ENCODE measurements around the gene MPEG1.

MPEG1 gene

DNA sequence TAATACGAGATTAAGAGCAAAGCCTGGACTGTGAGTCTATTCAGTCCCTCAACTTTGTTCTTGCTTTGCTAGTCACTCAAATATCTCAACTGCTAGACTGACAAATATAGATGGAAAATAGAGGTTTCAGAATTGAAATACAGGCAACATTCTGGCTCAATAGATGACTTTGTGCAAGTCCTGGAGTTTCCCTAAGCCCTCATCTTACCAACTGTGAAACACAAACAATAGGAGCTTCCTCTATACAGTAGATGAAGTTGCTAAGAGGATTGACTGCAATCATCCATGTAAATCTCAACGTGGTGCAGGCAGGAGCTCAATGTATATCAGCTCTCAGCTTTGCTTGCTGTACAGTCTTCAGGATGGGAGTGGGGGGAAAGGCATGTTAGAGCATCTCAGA lies 6.2 kb upstream of the MPEG1 start:
- no peak for DNase-seq (ENCODE audit: low read depth in 2 of 2)

DNA sequence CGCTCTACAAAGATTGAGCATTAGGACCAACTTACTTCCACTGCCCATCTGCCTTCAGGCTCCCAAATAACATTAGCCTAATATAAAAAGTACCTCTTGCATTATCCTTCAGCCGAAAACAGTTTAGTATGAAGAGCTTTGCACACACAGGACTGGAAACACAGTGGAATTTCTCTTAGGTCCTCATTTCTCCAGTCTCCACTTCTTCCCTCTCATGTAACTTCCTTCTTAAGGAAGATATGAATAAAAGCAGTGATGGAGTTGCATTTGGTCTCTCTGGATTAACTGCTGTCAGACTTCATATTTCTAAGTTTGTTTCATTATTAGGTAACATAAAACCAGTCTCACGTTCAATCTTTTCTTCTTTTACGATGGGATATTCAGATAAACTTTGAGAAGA lies 5.6 kb upstream of the MPEG1 start:
- no peak for DNase-seq (ENCODE audit: low read depth in 2 of 2)

DNA sequence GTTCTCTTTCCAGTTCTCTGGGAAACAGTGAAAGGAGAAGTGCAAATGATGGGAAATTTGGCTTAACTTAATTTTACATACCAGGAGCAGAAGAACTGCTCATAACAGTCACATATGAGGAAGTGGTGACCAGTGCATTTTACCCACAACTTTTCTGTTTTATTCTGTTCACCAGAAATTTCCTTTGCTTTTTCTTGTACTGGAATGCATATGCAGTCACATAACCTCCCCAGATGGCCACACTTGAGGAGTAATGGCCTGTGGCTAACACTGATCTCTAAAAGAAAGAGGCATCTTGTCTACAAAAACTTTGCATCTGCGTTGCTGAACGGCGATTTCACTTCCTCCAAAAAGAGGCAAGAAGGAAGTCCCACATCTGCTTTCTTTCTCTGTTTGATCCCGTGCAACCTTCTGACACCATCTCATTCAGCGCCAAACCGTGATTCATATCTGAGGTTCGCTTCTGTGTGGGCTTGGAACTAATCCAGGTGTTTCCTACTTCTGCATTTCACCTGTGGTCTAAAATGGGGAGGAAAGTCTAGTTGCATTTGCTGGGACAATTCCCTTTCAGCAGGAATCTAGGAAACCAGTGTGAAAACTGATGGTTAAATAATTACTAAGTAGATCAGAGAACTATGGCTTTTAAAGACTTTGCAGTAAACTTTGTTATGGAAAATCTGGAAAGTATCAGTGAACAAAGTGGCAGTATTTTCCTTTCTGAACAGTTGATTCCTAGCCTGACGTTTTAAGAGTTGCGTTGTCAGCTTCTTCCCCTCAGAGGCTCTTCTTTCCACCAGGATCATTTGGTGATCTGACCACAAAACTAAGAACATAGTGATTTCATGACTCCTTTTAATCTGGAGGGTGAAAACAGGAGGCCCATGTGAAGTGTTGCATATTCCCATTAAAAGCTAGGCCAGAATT lies 4.2 kb upstream of the MPEG1 start:
- no peak for DNase-seq (ENCODE audit: low read depth in 2 of 2)

DNA sequence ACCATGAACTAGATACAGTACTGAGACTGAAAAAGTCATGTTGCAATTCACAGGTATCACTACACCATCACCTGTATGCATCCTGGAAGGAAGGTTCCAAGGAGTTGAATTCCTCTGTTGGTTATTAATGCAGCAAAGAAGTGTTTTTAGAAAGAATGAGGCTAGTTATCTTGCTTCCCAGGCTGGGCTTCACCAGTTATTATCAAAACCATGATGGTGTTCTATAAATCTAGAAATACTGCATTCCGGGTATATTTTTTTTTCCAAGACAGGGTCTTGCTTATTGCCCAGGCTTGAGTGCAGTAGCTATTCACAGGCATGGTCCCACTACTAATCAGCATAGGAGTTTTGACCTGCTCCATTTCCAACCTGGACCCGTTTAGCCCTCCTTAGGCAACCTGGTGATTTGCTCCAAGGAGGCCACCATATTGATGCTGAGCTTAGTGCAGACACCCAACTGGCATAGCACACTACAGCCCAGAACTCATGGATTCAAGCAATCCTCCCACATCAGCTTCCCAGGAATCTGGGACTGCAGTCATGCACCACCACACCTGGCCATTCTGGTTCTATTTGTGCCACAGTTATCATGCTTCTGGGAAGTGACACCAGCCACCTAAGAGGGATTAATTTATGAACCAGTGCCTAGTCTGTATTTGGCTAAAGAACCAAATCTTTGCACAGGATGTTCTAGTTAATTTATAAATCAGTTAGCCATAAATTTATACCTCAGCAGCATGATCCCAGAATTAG lies 1.6 kb upstream of the MPEG1 start:
- DNase-seq (ENCODE audit: low read depth in 2 of 2) = no peak

DNA sequence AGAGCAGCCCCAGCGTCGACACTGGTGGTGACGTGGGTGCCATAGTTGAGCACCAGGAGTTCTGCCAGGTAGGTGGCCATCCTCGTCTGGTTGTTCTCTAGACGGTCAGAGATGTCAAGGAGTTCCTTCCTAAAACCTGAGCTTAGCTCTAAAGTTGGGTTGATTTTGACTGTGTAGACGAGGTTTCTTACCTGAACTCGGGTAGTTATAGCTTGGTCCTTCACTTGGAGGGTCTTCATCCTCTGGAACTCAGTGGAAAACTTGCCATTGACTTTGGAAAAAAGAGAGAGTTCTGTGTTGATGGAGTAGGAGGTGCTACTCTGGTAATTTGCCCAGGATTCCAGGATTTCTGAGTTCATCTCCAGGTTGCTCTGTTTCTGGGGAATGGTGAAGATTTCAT lies 505 bp downstream of the MPEG1 start:
- no peak for DNase-seq (ENCODE audit: low read depth in 2 of 2)

DNA sequence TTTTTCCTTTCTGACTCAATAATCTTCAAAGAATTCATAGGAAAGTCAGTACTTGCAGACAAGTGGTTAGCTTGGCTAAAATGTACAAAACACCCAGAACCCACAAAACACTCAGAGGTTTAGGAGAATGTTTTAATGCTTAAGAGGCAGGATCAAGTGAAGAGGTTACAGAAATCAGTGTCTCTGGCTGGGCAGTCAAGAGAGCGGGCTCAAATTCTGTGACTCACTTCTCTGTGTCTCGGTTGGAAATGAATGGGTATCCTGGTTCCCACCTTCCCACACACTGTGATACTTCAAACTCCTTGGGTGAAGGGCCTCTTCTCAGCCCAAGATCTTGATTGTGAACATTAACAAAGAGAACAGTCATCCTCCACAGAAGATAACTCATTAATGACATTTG lies 3.8 kb downstream of the MPEG1 start:
- no peak for DNase-seq (ENCODE audit: low read depth in 2 of 2)

DNA sequence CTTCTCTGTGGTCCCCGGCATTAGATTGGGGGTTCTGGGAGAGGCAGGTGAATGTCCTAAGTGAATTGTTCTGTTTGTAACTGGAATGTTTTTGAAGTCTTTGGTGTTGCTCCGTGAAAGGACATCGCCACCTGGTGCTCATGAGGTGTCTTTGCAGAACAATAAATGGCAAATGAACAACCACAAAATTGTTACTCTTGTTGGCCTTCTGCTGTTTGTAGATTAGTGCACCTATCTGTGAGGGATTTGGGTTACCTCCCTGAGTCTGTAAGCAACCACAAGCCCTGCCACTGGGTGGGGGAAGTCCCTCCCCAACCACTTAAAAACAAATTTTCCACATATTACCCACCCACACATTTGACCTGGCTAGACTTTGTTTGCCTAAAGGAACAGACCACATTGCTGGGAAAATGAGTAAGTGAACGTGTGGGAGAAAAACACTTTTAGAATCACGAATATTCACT lies 4.7 kb downstream of the MPEG1 start:
- DNase-seq (ENCODE audit: low read depth in 2 of 2) = peak in 1 of 2 experiments; percentile 39

DNA sequence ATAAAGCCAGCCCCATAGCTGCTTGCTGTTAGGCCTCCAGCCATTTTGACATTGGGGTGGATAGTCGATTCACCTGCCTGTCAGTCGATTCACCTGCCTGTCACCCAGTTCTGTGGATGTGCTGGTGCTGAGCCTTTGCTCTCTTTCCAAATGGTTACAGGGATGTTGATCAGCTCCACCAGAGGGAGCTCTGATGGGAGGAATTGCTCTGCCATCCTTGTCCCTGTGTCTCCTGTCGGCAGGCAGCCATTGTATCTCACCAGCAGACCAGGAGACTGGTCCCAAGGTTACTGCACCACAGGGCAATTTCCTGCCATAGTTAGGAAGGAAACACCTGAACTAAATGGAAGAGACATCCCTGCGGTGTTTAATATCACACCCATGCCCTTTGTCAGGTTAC lies 6.1 kb downstream of the MPEG1 start:
- no peak for DNase-seq (ENCODE audit: low read depth in 2 of 2)

DNA sequence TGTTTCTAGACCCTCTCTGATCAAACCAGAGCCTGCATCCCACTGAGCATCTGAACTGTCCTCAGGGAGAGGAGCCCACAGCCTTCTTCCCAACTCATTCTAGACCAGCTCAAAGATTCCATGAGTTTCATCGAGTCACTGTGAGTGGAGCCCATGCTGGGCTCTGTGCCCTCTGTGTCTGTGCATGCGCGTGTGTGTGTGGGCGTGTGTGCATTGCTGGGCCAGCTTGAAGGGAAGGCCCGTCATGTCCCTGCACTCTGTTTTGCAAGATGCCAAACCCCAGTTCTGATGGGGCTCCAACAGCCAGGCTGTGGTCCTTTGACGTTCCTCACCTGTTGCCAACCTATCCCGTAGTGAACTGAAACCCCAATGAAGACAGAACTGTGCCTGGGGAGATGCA lies 7.1 kb downstream of the MPEG1 start:
- DNase-seq (ENCODE audit: low read depth in 2 of 2) = no peak

DNA sequence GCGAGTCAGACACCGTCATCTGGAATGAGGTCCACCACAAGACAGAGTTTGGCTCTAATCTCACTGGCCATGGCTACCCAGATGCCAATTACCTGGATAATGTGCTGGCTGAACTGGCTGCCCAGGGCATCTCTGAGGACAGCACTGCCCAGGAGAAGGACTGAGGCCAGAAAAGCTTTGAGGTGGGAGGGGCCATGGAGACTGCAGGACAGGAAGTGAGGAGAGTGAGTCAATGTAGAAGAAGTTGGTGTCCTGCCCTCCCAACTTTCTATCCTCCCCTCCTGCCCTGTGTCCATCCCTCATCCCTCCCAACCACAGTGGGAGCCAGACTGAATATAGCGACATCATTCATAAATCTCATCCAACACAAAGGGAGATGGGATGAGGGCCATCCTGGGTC lies 8.0 kb downstream of the MPEG1 start:
- no peak for DNase-seq (ENCODE audit: low read depth in 2 of 2)

DNA sequence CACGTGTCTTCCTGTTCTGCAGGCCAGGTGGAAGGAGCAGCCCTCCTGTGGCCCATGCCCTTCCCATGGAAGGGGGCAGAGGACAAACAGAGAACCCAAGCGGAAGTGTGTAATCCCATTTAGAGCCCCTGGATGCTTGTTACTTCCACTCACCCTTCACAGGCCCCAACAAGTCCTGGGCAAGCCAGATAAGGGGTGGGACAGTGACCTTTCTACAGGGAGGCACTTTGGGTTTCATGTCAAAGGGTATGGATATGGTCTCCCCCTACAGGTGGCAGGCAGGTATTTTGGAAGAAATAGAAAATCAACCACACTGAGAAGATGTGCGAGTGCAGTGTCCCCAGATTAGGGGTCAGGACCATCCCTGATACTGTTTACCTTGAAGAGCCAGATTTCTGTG lies 11.4 kb downstream of the MPEG1 start:
- DNase-seq (ENCODE audit: low read depth in 2 of 2) = no peak

DNA sequence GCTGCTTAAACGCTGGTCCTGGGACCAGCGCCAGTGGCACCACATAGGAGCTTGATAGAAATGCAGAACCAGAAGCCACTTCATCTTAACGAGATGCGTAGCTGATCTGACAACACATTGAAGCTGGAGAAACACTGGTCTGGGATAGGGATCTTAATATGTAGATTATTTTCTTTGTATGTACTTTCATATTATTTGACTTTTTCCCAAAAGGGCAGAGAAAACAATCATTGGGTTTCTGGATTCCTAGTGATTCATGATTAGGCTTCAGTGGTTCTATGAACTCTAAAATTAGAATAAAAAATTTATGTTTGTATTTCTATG lies 12.3 kb downstream of the MPEG1 start:
- DNase-seq (ENCODE audit: low read depth in 2 of 2) = no peak

DNA sequence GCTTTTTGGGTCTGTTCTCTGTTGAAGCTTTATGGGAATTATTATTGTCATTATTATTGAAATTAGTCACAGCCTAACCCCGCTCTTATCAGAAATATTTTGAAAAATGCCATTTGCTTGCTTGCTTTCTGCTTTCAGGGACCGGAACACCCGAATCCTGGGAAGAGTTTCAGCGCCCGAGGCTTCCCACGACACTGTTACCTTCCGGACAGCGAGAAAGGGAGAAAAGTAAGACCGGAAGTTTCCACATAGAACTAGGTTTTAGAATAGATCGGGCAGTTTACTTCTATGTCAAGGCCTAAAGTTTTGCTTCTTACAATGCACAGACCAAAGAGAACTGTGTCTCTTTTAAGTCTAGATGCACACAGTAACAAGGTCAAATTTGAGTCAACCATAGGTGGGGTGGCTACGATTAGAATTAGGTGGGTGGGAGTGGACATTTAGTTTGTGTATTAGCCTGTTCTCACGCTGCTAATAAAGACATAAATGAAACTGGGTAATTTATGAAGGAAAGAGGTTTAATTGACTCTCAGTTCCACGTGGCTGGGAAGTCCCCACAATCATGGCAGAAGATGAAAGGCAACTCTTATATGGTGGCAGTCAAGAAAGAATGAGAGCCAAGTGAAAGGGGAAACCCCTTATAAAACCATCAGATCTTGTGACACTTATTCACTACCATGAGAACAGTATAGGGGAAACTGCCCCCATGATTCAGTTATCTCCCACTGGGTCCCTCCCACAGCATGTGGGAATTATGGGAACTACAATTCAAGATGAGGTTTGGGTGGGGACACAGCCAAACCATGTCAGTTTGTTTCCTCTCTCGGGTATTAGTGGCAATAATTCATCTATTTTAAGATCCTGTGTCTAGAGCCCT lies 12.9 kb downstream of the MPEG1 start:
- no peak for DNase-seq (ENCODE audit: low read depth in 2 of 2)

DNA sequence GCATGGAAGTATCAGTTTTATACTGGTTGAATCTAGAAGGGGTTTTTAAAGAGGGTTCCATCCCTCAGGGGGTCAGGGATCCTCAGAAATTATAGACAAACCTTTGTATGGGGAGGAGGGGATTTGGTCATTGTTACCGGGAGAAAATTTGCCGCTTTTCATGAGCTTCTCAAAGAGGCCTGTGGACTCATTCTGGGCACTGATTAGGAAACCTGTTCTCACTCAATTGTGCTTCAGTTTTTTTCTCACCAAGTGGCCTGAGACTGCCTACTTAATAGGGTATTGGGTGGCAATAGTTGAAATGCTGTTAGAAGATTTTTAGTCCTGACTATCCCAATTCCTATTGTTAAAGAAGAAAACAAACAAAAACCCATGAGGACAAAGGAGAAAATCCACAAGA lies 14.0 kb downstream of the MPEG1 start:
- no peak for DNase-seq (ENCODE audit: low read depth in 2 of 2)

DNA sequence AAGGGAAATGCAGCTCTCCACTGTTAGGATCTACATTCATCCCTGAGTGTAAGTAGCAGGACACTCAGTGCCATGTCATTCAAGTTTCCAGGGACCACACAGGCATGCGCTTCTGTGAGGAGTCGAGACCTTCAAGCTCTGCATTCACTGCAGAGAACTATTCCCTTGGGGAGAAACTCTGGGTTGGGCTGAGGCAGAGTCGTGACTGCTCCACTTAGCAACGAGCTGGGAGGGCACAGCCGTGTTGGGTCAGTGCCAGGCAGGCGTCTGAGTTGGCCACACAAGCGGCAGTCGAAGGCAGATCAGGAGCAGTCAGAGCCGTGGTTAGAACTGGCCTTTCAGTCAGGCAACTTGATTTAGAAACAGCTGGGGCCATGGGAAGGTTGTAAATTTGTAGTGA lies 14.7 kb downstream of the MPEG1 start:
- no peak for DNase-seq (ENCODE audit: low read depth in 2 of 2)

DNA sequence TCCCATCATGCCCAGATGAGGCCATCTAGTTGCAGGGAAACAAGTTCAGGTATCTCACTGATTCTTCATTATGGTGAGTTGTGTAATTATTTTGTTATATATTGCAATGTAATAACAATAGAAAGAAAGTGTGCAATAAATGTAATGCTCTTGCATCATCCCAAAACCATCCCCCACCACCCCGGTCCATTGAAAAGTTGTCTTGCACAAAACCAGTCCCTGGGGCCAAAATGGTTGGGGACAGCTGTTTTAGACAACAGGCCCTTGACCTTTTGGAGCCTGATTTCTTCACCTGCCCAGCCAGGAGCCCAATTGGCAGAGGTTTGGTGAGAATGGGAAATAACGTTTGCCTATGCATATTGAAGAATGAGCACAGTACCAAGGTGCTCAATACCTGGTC lies 15.9 kb downstream of the MPEG1 start:
- DNase-seq (ENCODE audit: low read depth in 2 of 2) = no peak

DNA sequence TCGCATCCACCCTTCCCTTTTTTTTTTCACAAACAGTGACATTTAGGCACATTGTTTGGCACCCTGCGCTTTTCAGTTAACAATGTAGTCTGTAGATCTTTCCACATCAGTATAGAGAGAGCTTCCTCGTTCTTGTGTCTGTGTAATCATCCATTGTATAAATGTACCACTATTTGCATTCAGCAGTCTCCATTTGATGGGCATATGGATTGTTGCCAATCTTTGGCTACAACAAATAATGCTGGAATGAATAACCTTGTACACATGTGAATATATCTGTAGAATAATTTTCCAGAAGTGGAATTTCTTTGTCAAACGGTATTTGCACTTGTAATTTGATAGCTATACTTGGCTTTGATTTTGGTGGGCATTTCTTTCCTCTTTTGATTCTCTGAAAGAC lies 17.1 kb downstream of the MPEG1 start:
- no peak for DNase-seq (ENCODE audit: low read depth in 2 of 2)

DNA sequence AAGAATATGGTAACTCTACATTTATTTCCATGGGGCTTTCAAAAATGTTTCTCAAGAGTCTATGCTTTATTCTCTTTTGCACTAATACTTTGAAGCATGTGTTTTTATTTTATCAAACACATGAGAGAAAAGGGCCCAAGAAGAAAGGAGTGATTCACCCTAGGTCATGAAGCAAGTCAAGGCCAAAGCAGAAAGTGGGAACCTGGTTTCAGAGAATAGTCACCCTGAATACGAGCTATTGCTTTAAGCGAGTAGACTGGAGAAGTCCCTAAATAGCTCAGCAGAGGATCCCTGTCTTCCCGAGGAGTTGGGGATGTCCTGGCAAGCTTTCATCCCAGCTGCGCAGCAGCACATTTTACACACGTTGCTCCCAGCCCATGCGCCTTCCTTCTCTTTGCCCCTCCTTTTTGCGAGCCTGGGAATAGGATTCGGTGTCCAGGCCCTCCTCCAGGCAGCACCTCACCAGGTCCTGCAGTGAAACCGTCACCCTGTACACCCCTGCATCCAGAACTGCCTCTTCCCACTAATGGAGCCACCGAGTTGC lies 19.1 kb downstream of the MPEG1 start:
- DNase-seq (ENCODE audit: low read depth in 2 of 2) = no peak

DNA sequence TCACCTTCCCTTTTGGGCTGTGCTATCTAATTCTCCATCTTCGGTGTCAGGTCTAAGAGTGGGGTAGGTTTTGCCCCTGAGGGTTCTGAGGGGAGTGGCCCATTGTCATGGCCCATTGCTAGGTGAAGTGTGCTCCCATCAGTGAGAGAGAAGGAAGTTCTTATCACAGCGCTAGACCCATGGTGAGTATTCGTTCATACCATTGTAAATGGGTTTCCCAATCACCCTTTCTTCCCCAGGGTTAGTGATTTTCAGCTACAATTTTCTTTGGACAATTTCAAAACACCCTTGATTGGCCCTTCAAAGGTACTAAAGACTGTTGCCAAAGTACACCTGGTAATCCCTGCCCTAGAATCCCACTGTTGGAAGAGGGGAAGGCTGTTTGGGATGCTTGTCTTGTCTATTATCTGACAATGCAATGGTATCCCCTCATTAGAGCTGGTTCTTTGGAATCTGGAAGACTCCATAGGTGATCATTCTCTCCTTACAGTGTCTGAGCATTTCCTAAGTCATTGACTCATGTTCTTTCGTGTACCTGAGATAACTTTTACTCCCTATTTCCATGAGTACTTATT lies 20.2 kb downstream of the MPEG1 start:
- DNase-seq (ENCODE audit: low read depth in 2 of 2) = no peak

DNA sequence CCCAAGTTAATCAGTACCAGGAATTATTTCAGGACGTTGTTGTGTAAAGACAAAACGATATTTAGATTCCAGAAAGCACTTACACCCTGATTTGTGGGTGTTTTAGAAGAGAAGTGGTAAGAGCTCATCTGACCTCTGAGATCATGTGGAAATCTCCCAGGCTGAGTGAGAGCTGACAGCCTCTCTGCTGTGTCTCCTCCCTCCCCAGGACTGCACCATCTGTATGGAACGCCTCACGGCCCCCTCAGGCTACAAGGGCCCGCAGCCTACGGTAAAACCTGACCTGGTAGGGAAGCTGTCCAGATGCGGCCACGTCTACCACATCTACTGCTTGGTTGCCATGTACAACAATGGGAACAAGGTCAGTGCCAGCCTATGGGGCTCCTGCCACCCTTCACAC lies 20.8 kb downstream of the MPEG1 start:
- DNase-seq (ENCODE audit: low read depth in 2 of 2) = no peak

DNA sequence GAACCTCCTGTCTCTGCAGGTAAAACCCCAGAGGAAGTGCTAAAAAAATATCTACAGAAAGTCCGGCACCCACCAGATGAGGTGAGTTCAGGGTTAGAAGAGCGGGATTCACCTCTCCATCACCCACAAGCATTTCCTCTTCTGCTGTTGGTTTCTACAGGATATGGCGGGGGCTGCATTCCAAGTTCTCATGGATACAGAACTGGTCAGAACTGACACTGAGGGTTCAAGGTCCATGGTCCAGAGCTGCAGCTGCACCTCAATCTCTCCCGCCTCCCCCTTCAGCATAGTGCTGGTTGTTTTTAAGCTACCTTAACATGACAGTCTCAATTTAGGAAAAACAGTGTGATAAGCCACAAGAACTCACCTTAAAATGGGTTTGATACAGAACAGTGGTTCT lies 21.6 kb downstream of the MPEG1 start:
- DNase-seq (ENCODE audit: low read depth in 2 of 2) = no peak

DNA sequence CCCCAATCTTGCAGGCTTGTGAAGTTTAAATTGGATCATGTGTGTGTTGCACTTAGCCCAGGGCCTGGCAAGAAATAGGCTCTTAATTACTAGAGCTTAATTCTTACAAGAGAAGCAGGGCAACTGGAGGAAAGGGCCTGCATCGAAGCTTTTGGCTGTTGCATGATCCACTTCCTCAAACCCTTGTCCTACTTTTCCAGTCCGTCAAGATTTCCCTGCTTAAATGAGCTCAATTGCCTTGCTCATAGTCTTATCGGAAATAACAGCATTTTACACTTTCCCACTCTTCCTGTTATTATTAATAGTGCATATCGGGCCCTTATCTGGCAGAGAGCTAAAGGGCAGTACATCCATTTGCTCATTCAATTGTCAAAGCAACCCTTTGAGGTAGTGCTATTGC lies 22.7 kb downstream of the MPEG1 start:
- DNase-seq (ENCODE audit: low read depth in 2 of 2) = no peak
